Measurements from ENCODE around the gene PIK3CD.

PIK3CD gene

DNA sequence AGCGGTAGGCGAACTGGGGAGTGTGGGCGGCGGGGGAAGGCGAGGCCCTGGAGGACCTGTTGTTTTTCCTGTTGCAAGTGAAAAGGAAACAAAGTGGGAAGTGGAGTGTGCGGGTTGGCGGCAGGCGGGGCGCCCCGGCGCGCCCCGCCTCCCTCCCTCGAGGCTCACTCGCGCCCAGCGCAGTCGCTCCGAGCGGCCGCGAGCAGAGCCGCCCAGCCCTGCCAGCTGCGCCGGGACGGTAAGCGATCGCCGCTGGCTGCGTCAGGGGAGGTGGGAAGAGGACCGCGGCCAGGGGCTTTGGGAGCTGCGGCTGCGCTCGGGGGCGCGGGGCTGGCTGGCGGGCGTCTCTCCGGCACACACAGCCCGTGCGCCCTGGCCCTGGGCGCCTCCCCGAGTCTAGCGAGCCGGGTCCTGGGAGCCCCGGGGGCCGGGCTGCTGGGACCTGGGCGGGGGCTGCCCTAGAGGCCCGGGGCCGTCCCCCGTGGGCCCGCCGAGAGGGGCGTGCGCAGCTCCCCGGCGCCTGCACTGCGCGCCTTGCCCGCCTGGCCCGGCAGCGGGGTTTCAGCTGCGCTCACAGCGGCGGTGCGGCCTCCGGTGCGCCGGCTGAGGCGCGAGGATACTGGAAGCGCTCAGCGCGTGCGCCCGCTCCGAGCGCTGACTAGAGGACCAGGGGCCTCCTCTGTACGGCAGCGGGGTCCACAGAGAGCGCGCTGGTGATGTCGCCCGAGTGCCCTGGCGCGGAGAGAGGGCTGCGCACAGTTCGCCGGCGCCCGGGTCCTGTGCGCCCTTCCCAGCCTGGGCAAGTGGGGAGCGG lies at the start of gene PIK3CD:
PIK3CD (plus strand) TSS at position 167 of the 814 bp plus-strand sequence. CDS start 58,725 bp downstream, outside the sequence.
- no peaks in the 10 kb centered on the region for H3K79me2 ChIP-seq
- H3K4me3 ChIP-seq (ENCODE audit: low read depth, low read length) = no peak within 1 kb of the TSS
- H3K4me1 ChIP-seq = no peaks in the 10 kb centered on the region
- no peak within 1 kb of the TSS for H2AFZ ChIP-seq
- H3K9ac ChIP-seq = no peak within 1 kb of the TSS
- H3K27me3 ChIP-seq (ENCODE audit: control insufficient read depth, insufficient read depth, low read length) = no peaks in the 10 kb centered on the region
- no peaks in the 10 kb centered on the region for H3K36me3 ChIP-seq (ENCODE audit: control insufficient read depth, insufficient read depth, low read length)
- H3K9me3 ChIP-seq (ENCODE audit: control insufficient read depth, low read length) = no peaks in the 10 kb centered on the region
- TF ChIP-seq, protein P1, sequence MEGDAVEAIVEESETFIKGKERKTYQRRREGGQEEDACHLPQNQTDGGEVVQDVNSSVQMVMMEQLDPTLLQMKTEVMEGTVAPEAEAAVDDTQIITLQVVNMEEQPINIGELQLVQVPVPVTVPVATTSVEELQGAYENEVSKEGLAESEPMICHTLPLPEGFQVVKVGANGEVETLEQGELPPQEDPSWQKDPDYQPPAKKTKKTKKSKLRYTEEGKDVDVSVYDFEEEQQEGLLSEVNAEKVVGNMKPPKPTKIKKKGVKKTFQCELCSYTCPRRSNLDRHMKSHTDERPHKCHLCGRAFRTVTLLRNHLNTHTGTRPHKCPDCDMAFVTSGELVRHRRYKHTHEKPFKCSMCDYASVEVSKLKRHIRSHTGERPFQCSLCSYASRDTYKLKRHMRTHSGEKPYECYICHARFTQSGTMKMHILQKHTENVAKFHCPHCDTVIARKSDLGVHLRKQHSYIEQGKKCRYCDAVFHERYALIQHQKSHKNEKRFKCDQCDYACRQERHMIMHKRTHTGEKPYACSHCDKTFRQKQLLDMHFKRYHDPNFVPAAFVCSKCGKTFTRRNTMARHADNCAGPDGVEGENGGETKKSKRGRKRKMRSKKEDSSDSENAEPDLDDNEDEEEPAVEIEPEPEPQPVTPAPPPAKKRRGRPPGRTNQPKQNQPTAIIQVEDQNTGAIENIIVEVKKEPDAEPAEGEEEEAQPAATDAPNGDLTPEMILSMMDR (IDR thresholded peaks at IDR 0.05) = no peak
- H3K4me2 ChIP-seq (ENCODE audit: low read length) = peak within 1 kb of the TSS; percentile 28
- H3K27ac ChIP-seq = no peak within 1 kb of the TSS

DNA sequence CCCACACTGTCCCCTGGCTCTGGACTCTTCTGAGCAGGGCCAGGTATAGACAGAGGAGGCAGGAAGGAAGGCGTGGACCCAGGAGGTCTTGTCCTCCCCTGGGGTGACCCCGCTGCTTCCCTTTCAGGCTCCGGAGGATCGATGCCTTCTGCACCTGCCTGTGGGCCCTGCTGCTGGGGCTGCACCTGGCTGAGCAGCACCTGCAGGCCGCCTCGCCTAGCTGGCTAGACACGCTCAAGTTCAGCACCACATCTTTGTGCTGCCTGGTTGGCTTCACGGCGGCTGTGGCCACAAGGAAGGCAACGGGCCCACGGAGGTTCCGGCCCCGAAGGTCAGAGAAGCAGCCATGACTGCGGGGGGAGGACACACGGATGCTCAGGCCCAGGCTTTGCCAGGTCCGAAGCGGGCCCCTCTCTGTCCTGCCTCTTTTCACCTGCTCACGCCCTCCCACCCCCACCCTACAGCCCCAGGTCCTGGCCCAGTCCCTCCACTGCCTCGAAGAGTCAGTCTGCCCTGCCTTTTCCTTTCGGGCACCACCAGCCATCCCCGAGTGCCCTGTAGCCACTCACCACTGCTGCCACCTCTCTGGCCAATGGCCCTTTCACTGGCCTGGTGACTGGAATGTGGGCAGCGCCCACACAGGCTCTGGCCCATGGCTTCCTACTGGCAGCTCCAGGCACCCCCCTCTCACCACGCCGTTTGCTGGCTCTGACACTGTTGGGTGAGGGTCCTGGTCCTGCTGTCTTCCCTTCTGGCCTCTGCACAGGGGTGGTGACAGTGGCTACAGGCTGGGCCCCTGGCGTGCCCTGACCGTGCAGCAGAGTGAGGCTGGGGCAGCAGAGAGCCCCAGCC lies 49.4 kb upstream of the PIK3CD start:
- Histone ChIP-seq H3K27me3 (ENCODE audit: control insufficient read depth, insufficient read depth, low read length) (no peaks in the 10 kb centered on the region), H3K9me3 (ENCODE audit: control insufficient read depth, low read length) (no peaks in the 10 kb centered on the region), H3K27ac (no peak overlapping the region), H3K4me1 (no peaks in the 10 kb centered on the region), H3K36me3 (ENCODE audit: control insufficient read depth, insufficient read depth, low read length) (no peaks in the 10 kb centered on the region), H3K4me3 (ENCODE audit: low read depth, low read length) (no peak overlapping the region), H2AFZ (no peak overlapping the region), H3K79me2 (no peaks in the 10 kb centered on the region), H3K4me2 (ENCODE audit: low read length) (no peak overlapping the region), H3K9ac (no peak overlapping the region)
- TF ChIP-seq, protein P1 (IDR thresholded peaks at IDR 0.05) = no peak

DNA sequence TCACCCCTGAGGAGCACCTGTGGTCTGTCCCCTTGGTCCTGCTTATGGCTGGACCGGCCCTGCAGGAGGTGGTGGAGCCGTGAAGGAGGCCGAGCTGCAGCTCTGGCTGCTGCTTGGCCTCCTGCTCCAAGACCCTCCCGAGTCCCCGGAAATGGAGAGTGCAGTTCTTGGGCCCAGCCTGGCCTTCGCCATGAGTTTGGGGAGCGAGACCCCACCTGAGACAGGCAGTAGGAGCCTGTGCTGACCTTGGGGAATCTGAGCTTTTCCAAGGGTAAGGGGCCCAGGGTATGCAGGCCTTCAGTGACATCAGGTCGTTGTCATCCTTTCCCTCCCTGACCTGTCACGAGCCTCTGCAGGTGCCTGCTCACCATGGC lies 48.8 kb upstream of the PIK3CD start:
- H3K4me2 ChIP-seq (ENCODE audit: low read length) = no peak overlapping the region
- no peaks in the 10 kb centered on the region for H3K27me3 ChIP-seq (ENCODE audit: control insufficient read depth, insufficient read depth, low read length)
- TF ChIP-seq, protein P1 (IDR thresholded peaks at IDR 0.05) = no peak
- no peaks in the 10 kb centered on the region for H3K36me3 ChIP-seq (ENCODE audit: control insufficient read depth, insufficient read depth, low read length)
- H2AFZ ChIP-seq = no peak overlapping the region
- H3K9me3 ChIP-seq (ENCODE audit: control insufficient read depth, low read length) = no peaks in the 10 kb centered on the region
- no peak overlapping the region for H3K9ac ChIP-seq
- H3K4me1 ChIP-seq = no peaks in the 10 kb centered on the region
- no peaks in the 10 kb centered on the region for H3K79me2 ChIP-seq
- H3K4me3 ChIP-seq (ENCODE audit: low read depth, low read length) = no peak overlapping the region
- H3K27ac ChIP-seq = no peak overlapping the region

DNA sequence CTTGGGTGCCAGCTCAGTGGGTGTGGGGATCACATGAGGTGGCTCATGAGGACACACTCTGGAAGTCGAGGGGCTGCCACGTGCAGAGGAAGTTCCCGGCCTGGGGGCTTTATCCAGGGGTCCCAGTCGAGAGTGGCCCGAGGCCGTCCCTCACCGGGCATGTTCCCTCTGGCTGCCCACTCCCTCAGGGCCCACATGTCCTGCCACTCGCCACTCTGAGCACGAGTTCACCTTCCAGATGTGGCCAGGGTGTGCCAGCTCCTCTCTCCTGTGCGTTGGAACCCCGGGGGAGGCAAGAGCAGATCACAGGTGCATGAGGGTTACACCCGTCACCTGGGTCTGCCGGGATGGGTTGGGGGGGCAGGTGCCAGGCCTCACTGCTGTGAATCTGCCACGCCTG lies 48.2 kb upstream of the PIK3CD start:
- TF ChIP-seq, protein P1 (IDR thresholded peaks at IDR 0.05) = no peak
- Histone ChIP-seq H3K36me3 (ENCODE audit: control insufficient read depth, insufficient read depth, low read length) (no peaks in the 10 kb centered on the region), H3K27ac (no peak overlapping the region), H3K79me2 (no peaks in the 10 kb centered on the region), H3K9me3 (ENCODE audit: control insufficient read depth, low read length) (no peaks in the 10 kb centered on the region), H3K4me1 (no peaks in the 10 kb centered on the region), H3K9ac (no peak overlapping the region), H2AFZ (no peak overlapping the region), H3K27me3 (ENCODE audit: control insufficient read depth, insufficient read depth, low read length) (no peaks in the 10 kb centered on the region), H3K4me3 (ENCODE audit: low read depth, low read length) (no peak overlapping the region), H3K4me2 (ENCODE audit: low read length) (no peak overlapping the region)

All from parathyroid adenoma (tissue), 2 donors.